HG03280 (cell line): ENCODE results near the gene RBBP4.
"Not testable (repeated sequence)": the region's sequence is repeated elsewhere in the genome, so short reads cannot be mapped to it uniquely, and the experiment has no call there.

Experiments used
- ATAC-seq: cut with Tn5 transposase; IDR thresholded peaks from one replicate; pipeline ENCODE4 v1.9.1; 2021; ENCODE audit warnings: mild to moderate bottlenecking, moderate library complexity; ENCODE audit not compliant: unreplicated experiment

Gene RBBP4

DNA sequence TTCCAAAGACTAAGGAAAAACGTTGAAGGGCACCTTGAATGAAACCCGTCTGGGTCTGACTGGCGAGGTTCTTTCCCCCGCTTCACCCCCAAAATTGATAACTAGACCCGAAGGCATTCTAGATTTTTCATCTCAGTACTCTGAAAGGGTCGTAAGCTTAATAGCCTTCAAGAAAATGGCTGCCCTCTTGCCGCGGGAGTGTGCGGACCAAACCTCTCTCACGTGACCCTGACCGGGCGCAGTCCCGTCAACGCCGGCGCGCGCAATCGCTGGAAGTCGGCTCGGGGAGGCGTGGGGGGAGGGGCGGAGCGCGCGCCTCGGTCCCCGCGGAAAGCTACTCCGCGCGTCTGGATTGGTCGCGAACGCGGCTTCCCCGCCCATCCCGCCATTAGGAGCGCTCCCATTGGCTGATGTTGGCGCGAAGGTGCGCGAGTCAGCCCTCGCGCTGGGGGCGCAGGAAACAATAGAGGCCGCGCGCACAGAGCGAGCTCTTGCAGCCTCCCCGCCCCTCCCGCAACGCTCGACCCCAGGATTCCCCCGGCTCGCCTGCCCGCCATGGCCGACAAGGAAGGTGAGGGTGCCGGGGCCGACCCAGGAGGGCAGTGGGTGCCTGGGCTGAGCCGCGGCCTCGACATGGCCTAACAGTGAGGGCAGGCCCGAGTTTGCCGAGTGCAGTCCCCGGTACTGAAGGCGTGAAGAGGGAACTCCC is at the start of gene RBBP4:
Gene RBBP4 (plus strand): TSS at position 457 of the 709 bp plus-strand sequence. CDS start 99 bp downstream, at position 556.
- ATAC-seq, result peak; percentile 83

- ATAC-seq, result no peak
These were observed 45.1 kb upstream of the RBBP4 start for GRCh38 chr1:32605711-32606424.

DNA sequence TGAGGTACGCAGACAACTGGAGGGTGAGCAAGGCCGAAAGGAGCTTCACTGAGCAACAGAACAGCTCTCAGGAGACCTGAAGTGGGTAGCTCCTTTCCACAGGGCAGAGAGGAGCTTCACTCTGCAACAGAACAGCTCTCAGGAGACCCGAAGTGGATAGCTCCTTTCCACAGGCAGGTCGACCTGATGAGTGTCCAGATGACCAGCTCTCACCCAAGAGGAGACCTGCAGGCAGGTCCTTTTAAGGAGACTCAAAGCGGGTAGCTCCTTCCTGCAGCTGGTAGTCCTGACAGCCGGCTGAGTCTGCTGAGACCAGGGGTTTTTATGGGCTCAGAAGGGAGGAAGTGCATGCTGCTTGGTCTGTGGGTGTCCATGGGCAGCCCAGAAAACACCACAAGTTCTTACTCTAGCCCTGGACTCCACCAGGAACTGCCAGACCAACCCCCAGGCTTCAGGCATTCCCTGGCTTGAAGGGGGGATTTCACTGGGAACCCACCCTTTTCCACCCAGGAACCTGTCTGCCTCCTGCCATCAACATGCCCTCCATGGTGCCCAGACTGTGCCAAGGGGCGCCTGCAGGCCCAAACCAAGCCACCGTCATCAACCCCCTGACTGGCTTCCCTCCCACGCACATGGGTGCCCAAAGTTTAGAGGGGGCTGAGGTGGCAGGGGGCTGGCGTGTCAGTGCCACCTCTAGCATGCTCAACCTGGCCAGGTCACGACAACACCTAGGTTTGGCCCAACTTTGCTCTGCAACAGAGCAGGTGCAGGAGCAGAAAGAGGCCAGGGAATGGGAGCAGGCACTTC is 44.2 kb upstream of the RBBP4 start:
- ATAC-seq, result no peak

- ATAC-seq, result no peak
These were observed 41.8 kb upstream of the RBBP4 start for GRCh38 chr1:32609180-32609579.

GRCh38 chr1:32611859-32612188 is 39.2 kb upstream of the RBBP4 start:
- ATAC-seq, result no peak

GRCh38 chr1:32612189-32612881 is 38.7 kb upstream of the RBBP4 start:
- ATAC-seq, result peak; percentile 83

GRCh38 chr1:32613472-32613871 is 37.5 kb upstream of the RBBP4 start:
- no peak for ATAC-seq

GRCh38 chr1:32618673-32619221 is 32.3 kb upstream of the RBBP4 start:
- ATAC-seq, result no peak

DNA sequence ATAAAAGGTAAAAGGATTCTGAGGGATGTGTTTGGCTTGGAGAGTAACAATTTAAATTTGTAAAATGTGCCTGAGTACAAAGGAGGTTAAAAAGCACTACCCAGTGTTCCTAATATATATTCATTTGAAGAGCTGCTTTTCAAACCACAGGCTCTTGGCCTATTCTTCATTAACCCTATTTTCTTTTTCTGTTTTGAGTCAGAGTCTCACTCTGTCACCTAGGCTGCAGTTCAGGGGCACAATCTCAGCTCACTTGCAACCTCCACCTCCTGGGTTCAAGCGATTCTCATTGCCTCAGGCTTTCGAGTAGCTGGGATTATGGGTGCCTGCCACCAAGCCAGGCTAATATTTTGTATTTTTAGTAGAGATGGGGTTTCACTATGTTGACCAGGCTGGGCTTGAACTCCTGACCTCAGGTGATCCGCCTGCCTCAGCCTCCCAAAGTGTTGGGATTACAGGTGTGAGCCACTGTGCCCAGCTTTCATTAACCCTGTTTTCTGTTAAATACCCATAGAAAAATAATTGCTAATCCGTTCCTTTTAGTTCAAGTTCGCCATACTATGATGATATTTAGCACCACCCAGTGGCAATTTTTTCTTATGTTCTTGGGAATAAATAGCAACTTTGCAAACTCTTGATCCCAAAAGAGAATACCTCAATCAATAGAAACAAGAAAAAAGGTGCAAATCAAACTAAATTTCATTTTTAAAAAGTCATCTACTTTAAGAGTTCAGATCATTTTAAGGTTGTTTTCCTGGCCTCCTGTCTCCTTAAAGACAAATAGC is 31.1 kb upstream of the RBBP4 start:
- peak; percentile 71 for ATAC-seq

DNA sequence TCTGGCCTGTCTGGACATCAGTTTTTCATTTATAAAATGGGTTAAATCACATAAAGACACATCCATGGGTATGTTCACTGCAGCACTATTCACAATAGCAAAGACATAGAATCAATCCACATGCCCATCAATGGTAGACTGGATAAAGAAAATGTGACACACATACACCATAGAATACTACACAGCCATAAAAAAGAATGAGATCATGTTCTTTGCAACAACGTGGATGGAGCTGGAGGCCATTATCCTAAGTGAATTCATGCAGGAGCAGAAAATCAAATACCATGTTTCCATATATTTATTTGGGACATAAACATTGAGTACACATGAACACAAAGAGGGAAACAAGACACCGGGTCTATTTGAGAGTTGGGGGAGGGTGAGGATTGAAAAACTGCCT is 28.8 kb upstream of the RBBP4 start:
- ATAC-seq, result no peak

- ATAC-seq, result no peak
These were observed 28.0 kb upstream of the RBBP4 start for GRCh38 chr1:32622806-32623681.

GRCh38 chr1:32623775-32624174 is 27.2 kb upstream of the RBBP4 start:
- no peak for ATAC-seq

GRCh38 chr1:32626176-32626575 is 24.8 kb upstream of the RBBP4 start:
- no peak for ATAC-seq

- peak; percentile 82 for ATAC-seq
These were observed 23.3 kb upstream of the RBBP4 start for GRCh38 chr1:32627596-32628162.

DNA sequence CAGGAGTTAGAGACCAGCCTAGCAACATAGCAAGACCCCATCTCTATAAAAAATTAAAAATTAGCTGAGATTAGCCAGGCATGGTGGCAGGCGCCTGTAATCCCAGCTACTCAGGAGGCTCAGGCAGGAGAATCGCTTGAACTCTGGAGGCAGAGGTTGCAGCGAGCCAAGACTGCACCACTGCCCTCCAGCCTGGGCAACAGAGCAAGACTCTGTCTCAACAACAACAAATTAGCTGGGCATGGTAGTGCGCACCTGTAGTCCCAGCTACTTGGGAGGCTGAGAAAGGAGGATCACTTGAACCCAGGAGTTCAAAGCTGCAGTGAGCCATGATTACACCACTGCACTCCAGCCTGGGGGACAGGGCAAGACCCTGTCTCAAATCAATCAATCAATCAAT is 20.8 kb upstream of the RBBP4 start:
- ATAC-seq, result not testable (repeated sequence)

- ATAC-seq, result no peak
These were observed 18.2 kb upstream of the RBBP4 start for GRCh38 chr1:32632829-32633228.

DNA sequence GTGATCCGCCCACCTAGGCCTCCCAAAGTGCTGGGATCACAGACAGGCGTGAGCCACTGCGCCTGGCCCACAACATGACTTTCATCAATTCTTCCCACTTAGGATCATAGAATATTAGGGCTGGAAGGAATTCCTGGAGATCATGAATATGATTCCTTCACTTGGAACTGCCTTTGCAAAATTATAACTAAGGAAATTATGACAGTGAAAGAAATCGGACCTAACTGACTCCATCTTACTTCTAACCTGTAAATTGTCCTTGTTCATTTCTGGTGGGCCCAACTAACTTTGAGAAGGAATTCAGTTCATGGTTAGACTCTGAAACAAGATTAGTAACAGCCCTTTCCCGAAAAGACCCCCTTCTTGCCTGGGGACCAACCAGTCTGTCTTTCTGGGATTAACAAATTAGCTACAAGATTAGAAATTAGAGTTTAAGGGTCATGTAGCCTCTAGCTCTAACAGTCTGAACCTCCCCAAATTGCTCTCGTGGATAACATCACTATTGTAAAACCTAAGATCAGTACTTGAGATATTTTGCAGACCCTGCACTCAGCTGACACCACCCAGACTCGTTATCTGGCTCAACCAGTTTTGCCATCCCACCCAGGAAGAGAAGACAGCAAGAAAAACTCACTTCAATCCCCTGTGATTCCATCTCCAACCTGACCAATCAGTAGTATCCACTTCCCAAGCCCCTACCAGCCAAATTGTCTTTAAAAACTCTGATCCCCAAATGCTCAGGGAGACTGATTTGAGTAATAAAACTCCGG is 15.3 kb upstream of the RBBP4 start:
- ATAC-seq, result no peak
